Liver (tissue), 9 donors: ENCODE data around the gene MAMSTR. TPM values are rescaled to one million over a fixed set of nuclear protein-coding genes. Genes with fewer than 3 reads are reported as not detected.

Experiments
- DNase-seq: peaks from one replicate; pipeline ENCODE4 v3.0.0-alpha.2; 2017; ENCODE audit warnings: low spot score
- H3K27ac ChIP-seq, 2 donors: one replicate each; pipeline ENCODE4 v1.7.0; 2013; ENCODE audit warnings: inconsistent platforms in 2 of 2, low read length in 2 of 2, control low read depth in 1 of 2, low read depth in 1 of 2, mild to moderate bottlenecking in 1 of 2
- H3K27me3 ChIP-seq, 4 donors: one replicate each; pipeline versions ENCODE4 v1.6.1 to v1.7.0; 2013; ENCODE audit warnings: low read length in 3 of 4, inconsistent platforms in 1 of 4, mild to moderate bottlenecking in 1 of 4, moderate library complexity in 1 of 4; ENCODE audit not compliant: control insufficient read depth in 4 of 4, insufficient read depth in 4 of 4
- H3K36me3 ChIP-seq, 4 donors: one replicate each; pipeline versions ENCODE4 v1.6.1 to v1.7.0; 2013; ENCODE audit warnings: low read length in 3 of 4, mild to moderate bottlenecking in 3 of 4, low read depth in 1 of 4, moderate library complexity in 1 of 4; ENCODE audit not compliant: control insufficient read depth in 4 of 4, insufficient read depth in 3 of 4
- H3K4me1 ChIP-seq, 4 donors: one replicate each; pipeline versions ENCODE4 v1.6.1 to v1.7.0; 2013; ENCODE audit warnings: low read length in 3 of 4, mild to moderate bottlenecking in 3 of 4, moderate library complexity in 1 of 4; ENCODE audit not compliant: control insufficient read depth in 4 of 4, insufficient read depth in 4 of 4
- H3K4me3 ChIP-seq, 3 donors: one replicate each; pipeline versions ENCODE4 v1.6.1 to v1.7.0; 2013; ENCODE audit warnings: low read length in 3 of 3, control low read depth in 1 of 3, low read depth in 1 of 3, mild to moderate bottlenecking in 1 of 3
- H3K9ac ChIP-seq, 2 donors: one replicate each; pipeline ENCODE4 v1.7.0; 2013; ENCODE audit warnings: low read length in 2 of 2, mild to moderate bottlenecking in 2 of 2, moderate library complexity in 2 of 2, control low read depth in 1 of 2, low read depth in 1 of 2
- H3K9me3 ChIP-seq, 4 donors: one replicate each; pipeline versions ENCODE4 v1.6.1 to v1.7.0; 2013; ENCODE audit warnings: low read length in 3 of 4; ENCODE audit not compliant: control insufficient read depth in 4 of 4
- FOXA1 ChIP-seq: IDR thresholded peaks from 2 replicates; pipeline ENCODE4 v1.6.1; 2016; ENCODE audit warnings: antibody characterized with exemption
- FOXA2 ChIP-seq: IDR thresholded peaks from 2 replicates; pipeline ENCODE4 v1.6.1; 2016; ENCODE audit warnings: antibody characterized with exemption
- JUND ChIP-seq, 2 donors: IDR thresholded peaks; 2 replicates each; pipeline ENCODE4 v1.6.1; 2016; ENCODE audit warnings: antibody characterized with exemption in 2 of 2
- NR2F2 ChIP-seq: IDR thresholded peaks from 2 replicates; pipeline ENCODE4 v1.6.1; 2016; ENCODE audit warnings: antibody characterized with exemption
- SP1 ChIP-seq: IDR thresholded peaks from 2 replicates; pipeline ENCODE4 v1.6.1; 2018; ENCODE audit warnings: antibody characterized with exemption, mild to moderate bottlenecking
- TAF1 ChIP-seq: conservative IDR thresholded peaks from 2 replicates; pipeline ENCODE4 v1.6.1; 2016; ENCODE audit warnings: antibody characterized with exemption, mild to moderate bottlenecking
- WGBS: extraction: QIAGEN DNeasy Blood & Tissue Kit; methylation state at CpG from one replicate; pipeline ENCODE4 v1.1.7; 2013; 5-methylcytosine and 5-hydroxymethylcytosine counted together
- polyA plus RNA-seq, 2 donors: library from polyadenylated mRNA; stranded (reverse) in 1 of 2; unstranded in 1 of 2; fragments of 200-250 nt in 1 of 2; fragments of >200 nt in 1 of 2; fragmentation: Nextera tagmentation in 1 of 2; extraction: Ambion mirVana in 1 of 2; gene quantifications; one replicate each; pipeline versions ENCODE4 v1.2.1 to v1.2.3, GENCODE V29; 2013 to 2015
- total RNA-seq, 2 donors: library from RNA; depleted of rRNA; stranded (reverse); fragments of >200 nt; gene quantifications; one replicate each; pipeline ENCODE4 v1.2.3, GENCODE V29; 2014
- TF ChIP-seq, protein P1 (sequence below): IDR thresholded peaks from 2 replicates; pipeline ENCODE4 v1.6.1; 2016; ENCODE audit warnings: antibody characterized with exemption
- TF ChIP-seq, protein P2 (sequence below): IDR thresholded peaks from 2 replicates; pipeline ENCODE4 v1.6.1; 2016; ENCODE audit warnings: antibody characterized with exemption
- TF ChIP-seq, protein P3 (sequence below): IDR thresholded peaks from 2 replicates; pipeline ENCODE4 v1.6.1; 2016; ENCODE audit warnings: antibody characterized with exemption, mild to moderate bottlenecking
- donor health status: healthy.
- donor health status: healthy.
- donor health status: healthy.
- donor health status: healthy.
- donor health status: healthy.

MAMSTR gene
- total and polyA plus RNA-seq, 4 donors, result 0.07 to 0.31 (median 0.09) TPM

DNA sequence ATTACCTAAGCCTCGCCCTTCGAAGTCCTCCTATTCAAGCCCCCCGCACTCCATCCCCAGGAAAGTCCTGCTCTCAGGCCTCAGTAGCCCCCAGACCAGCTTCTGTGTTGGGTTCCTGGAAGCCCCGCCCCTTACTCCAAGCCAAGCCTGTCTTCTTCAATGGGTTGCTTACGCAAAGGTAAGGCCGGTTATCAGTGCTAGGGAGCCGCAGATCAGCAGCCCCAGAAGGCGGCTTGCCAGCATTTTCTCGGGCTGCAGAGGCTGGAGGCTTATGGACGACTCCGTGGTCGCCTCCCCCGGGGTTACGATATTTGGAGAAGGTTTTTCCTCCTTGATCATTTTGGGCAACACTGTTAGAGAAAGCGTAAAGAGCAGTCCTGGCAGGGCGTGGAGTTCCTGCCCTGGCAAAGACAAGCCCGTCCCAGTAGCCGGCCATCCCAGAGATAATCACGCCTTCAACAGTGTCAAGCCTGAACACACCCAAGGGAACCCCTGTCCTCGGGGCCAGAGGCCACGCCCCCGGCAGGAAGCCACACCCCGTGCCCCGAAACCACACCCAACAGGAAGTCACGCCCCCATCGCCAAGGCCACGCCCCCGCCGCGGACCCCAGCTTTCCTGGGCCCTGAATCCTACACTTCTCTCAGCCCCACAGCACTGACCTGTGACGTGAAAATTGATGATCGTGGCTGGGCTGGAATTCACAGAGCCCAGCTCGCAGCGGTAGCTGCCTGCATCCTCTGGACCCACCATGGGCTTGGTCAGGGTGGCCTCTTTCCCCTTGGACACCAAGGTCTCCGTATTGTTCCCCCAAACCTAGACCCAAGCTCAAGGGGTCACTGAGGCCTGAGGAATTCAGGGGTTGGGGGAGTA, 21.8 kb upstream of the MAMSTR start:
- TF ChIP-seq NR2F2 (peak; percentile 39), SP1 (no peak)
- H3K4me1 ChIP-seq, result peaks cover 2 to 9% (median 7%) of the 10 kb centered on the region in 4 donors
- no peaks in the 10 kb centered on the region for H3K9me3 ChIP-seq
- no peaks in the 10 kb centered on the region for H3K27me3 ChIP-seq
- peak overlapping the region; percentile 31 to 47 for H3K27ac ChIP-seq
- DNase-seq, result peak; percentile 86
- no peaks in the 10 kb centered on the region for H3K36me3 ChIP-seq
- WGBS, result 48% methylated on average over 35 of the region's 35 CpGs
- H3K9ac ChIP-seq, result no peak overlapping the region
- no peak overlapping the region for H3K4me3 ChIP-seq

GRCh38 chr19:48740164-48740972, 20.8 kb upstream of the MAMSTR start, which contains the start of gene RASIP1:
Gene RASIP1, minus strand, starts transcription at chr19:48740610. Its CDS starts 328 bp downstream, at chr19:48740282.
- H3K36me3 ChIP-seq, result no peaks in the 10 kb centered on the region
- H3K9ac ChIP-seq, result peak within 1 kb of the TSS; percentile 5 to 47
- H3K27me3 ChIP-seq, result no peaks in the 10 kb centered on the region
- no peaks in the 10 kb centered on the region for H3K9me3 ChIP-seq
- 71% methylated on average over 27 of the region's 27 CpGs for WGBS
- H3K4me1 ChIP-seq, result peaks cover 2 to 9% (median 7%) of the 10 kb centered on the region in 4 donors
- H3K27ac ChIP-seq, result peak within 1 kb of the TSS; percentile 47 to 59
- no peak for DNase-seq
- peak within 1 kb of the TSS; percentile 26 to 49 (median 35) for H3K4me3 ChIP-seq
- TF ChIP-seq JUND (IDR thresholded peaks at IDR 0.05) (no peak), FOXA2 (no peak), FOXA1 (no peak), TAF1 (peak; percentile 17), NR2F2 (peak; percentile 1)
- TF ChIP-seq, protein P1, sequence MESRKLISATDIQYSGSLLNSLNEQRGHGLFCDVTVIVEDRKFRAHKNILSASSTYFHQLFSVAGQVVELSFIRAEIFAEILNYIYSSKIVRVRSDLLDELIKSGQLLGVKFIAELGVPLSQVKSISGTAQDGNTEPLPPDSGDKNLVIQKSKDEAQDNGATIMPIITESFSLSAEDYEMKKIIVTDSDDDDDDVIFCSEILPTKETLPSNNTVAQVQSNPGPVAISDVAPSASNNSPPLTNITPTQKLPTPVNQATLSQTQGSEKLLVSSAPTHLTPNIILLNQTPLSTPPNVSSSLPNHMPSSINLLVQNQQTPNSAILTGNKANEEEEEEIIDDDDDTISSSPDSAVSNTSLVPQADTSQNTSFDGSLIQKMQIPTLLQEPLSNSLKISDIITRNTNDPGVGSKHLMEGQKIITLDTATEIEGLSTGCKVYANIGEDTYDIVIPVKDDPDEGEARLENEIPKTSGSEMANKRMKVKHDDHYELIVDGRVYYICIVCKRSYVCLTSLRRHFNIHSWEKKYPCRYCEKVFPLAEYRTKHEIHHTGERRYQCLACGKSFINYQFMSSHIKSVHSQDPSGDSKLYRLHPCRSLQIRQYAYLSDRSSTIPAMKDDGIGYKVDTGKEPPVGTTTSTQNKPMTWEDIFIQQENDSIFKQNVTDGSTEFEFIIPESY, result no peak
- TF ChIP-seq, protein P2, sequence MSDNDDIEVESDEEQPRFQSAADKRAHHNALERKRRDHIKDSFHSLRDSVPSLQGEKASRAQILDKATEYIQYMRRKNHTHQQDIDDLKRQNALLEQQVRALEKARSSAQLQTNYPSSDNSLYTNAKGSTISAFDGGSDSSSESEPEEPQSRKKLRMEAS, result no peak
- TF ChIP-seq, protein P3, sequence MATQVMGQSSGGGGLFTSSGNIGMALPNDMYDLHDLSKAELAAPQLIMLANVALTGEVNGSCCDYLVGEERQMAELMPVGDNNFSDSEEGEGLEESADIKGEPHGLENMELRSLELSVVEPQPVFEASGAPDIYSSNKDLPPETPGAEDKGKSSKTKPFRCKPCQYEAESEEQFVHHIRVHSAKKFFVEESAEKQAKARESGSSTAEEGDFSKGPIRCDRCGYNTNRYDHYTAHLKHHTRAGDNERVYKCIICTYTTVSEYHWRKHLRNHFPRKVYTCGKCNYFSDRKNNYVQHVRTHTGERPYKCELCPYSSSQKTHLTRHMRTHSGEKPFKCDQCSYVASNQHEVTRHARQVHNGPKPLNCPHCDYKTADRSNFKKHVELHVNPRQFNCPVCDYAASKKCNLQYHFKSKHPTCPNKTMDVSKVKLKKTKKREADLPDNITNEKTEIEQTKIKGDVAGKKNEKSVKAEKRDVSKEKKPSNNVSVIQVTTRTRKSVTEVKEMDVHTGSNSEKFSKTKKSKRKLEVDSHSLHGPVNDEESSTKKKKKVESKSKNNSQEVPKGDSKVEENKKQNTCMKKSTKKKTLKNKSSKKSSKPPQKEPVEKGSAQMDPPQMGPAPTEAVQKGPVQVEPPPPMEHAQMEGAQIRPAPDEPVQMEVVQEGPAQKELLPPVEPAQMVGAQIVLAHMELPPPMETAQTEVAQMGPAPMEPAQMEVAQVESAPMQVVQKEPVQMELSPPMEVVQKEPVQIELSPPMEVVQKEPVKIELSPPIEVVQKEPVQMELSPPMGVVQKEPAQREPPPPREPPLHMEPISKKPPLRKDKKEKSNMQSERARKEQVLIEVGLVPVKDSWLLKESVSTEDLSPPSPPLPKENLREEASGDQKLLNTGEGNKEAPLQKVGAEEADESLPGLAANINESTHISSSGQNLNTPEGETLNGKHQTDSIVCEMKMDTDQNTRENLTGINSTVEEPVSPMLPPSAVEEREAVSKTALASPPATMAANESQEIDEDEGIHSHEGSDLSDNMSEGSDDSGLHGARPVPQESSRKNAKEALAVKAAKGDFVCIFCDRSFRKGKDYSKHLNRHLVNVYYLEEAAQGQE, result no peak
